ENCODE data around the gene MUS81. TPM values are rescaled to one million over a fixed set of nuclear protein-coding genes. Genes with fewer than 3 reads are reported as not detected.
"Not testable (repeated sequence)": the region's sequence is repeated elsewhere in the genome, so short reads cannot be mapped to it uniquely, and the experiment has no call there.

MUS81 gene
- total RNA-seq, 1 donor from 2014 or later, result 47.6 TPM

DNA sequence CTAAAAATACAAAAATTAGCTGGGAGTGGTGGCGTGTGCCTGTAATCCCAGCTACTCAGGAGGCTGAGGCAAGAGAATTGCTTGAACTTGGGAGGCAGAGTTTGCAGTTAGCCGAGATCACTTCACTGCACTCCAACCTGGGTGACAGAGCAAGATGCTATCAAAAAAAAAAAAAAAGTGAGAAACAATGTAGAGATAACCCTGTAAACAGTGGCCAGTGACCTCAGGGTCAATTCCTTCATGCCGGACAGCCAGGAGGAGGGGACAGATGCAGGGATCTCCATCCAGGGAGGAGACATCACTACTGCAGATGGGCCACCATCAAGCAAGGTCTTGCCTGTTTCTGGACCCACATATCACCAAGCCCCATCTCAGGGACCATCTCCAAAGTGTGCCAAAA is 12.5 kb upstream of the MUS81 start:
- no peak for DNase-seq (ENCODE audit: low read depth)

DNA sequence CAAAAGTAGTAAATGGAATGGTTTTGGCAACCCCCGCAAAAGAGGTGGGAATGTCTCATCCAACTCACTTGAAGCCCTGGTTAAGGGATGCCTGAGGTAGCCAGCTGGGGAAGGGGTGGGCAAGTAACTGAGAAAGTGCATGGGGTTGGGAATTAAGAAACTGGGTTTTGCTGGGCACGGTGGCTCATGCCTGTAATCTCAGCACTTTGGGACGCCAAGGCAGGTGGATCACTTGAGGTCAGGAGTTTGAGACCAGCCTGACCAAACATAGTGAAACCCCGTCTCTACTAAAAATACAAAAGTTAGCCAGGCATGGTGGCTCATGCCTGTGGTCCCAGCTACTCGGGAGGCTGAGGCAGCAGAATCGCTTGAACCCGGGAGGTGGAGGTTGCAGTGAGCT is 11.5 kb upstream of the MUS81 start:
- DNase-seq (ENCODE audit: low read depth), result not testable (repeated sequence)

DNA sequence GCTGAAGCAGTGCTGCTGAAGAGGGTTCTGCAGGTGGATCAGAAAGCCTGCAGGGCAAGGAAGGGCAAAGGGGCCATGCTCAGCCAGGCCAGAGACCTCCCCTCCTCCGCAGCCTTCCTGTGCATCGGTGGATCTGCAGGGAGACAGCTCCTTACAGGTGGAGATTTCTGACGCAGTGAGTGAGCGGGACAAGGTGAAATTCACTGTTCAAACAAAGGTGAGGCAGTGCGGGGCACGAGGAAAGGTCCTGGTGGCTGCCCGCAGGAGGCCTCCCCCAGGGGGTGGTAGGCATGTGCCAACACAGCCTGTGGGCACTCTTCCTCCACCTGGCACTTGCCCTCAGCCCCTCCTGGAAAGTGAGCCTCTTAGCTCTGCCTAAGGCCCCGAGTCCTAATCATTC is 10.9 kb upstream of the MUS81 start:
- DNase-seq (ENCODE audit: low read depth), result no peak

DNA sequence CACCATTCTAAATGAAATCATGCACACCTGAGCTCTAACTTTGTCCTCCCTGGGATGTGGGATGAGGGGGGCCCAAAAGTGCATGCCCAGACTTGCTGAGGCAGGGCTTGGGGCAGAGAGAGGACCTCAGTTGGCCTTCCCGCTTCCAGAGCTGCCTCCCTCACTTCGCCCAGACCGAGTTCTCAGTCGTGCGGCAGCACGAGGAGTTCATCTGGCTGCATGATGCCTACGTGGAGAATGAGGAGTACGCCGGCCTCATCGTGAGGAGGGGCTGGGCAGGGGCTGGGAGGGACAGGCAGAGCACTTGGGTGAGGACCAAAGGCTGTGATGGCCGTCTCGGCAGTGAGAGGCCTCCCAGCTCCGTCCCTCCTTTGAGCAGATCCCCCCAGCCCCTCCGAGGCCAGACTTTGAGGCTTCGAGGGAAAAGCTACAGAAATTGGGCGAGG is 10.4 kb upstream of the MUS81 start:
- DNase-seq (ENCODE audit: low read depth), result no peak

DNA sequence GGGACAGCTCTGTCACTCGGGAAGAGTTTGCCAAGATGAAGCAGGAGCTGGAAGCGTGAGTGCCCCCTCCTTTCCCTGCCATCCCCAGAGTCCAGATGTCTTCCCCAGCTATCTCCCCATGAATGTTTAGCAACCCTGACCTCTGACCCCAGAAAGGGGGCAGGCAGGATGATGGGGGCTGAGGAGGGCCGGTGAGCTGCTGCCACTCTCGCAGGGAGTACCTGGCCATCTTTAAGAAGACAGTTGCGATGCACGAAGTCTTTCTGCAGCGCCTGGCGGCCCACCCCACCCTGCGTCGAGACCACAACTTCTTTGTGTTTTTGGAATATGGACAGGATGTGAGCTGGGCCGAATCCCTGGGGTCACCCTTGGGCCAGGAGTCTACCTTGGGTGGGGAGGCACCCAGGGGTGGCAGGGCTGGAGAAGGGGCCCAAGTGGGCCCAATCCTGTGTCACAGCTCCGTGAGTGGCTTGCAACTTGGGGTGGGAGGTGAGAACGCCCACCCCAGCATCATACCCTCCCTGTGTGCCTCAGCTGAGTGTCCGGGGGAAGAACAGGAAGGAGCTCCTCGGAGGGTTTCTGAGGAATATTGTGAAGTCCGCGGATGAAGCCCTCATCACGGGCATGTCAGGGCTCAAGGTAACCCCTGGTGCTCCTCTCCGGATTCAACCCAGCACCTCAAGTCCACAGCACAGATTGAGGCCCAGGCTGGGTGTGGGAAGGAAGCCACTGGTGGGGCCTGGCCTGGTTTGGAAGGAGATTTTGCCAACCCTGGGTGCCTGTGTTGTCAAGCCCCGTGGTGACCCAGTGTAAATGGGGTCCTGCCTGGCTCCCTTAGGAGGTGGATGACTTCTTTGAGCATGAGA is 9.8 kb upstream of the MUS81 start:
- no peak for DNase-seq (ENCODE audit: low read depth)

DNA sequence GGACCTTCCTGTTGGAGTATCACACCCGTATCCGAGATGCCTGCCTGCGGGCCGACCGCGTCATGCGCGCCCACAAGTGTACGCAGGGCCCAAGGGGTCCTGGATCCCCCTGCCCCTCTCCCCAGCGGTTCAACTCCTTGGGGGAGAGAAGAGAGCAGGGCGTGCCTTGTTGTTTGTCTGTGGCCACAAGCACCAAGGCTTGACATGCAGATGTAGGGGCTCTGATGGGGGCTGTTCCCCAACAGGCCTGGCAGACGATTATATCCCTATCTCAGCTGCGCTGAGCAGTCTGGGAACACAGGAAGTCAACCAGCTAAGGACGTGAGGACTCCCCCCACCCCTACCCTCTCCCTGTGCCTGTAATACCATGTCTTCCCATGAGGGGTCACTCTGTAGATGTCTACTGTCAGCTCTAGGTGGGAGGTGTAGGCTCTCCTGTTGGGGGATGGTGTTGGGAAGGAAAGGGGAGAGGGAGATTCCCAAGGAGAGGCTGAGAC is 9.1 kb upstream of the MUS81 start:
- DNase-seq (ENCODE audit: low read depth), result no peak

DNA sequence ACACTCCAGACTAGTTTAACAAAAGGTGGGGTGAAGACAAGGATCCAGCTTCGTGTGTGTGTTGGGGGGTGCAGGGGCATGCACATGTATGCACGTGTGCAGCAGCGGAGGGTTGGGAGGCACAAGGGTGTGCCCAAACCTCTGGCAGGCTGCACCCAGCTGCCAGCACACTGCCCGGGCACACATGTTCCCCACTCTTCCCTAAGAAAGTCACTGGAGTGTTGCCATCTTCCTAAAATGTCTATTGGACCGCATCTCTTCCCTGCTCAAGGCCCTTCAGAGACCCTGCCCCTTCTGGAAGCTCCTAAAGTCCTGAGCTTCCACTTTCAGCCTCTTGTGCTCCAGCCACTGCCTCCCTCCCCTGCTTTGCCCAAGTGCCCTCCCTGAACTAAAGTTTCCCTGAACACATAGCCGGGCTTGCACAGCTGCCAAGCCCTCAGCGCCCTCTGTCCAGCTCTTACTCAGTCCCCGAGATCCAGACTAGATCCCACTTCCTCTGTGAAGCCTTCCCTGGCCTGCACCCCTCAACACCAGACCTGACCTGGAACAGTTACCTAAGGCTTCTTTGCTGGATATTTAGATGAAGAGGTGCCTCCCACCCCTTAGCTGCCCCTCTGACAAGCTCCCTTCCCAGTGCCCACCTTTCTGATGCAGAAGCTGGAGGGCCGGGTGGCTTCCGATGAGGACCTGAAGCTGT is 8.3 kb upstream of the MUS81 start:
- DNase-seq (ENCODE audit: low read depth), result no peak

DNA sequence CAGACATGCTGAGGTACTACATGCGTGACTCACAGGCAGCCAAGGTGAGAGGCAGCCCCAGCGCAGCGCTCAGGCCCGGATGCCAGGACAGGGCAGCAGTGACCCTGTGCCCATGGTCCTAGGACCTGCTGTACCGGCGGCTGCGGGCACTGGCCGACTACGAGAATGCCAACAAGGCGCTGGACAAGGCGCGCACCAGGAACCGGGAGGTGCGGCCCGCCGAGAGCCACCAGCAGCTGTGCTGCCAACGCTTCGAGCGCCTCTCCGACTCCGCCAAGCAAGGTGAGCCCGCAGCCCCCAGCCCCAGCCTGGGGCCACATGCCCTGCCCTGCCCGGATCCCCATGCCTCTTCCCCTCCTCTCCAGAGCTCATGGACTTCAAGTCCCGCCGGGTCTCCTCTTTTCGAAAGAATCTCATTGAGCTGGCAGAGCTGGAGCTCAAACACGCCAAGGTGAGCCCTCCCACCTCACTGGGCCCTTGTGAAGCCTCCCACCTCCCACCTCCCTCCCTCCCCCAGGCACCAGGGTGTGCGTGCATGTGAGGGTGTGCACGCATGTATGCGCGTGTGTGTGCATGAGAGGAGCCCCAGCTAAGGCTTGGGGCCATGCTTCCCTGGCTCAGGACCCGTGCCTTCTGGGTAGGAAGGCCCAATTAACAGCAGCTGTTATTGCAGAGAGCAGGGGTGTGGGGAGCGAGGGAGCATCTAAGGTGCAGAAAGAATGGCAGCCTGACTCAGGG is 7.6 kb upstream of the MUS81 start:
- DNase-seq (ENCODE audit: low read depth), result no peak

DNA sequence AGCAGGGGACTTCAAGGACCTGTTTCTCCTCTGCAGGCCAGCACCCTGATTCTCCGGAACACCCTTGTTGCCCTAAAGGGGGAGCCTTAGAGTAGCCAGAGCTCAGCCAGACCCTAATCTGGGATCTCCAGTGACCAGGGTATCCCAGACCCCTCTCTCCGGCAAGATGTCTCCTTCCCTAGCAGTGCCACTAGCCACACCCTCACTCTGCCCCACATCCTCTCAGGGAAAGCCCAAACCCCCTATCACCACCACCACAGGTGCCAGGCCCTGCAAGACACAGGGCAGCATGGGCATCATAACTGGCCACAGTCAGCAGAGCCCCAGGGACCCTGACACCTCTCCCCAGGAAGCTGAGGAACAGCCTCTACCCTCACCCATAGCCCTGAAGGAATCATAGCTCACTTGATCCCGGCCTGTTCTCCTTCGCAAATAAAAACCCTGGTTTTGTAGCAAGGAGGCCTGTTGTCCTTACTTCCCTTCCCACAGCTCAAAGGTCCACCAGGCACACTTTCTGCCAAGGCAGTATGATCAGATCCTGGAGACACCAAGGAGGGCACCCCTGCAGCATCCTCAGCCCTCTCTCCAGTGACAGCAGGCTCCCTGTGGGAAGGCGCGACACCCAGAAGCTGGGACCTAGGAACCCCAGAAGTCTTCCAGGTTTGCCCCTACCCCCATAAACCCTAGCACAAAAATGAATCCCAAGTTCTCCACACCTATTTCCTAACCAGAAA is 6.8 kb upstream of the MUS81 start:
- DNase-seq (ENCODE audit: low read depth), result no peak

- no peak for DNase-seq (ENCODE audit: low read depth)
Observed at GRCh38 chr11:65854161-65854592, 6.1 kb upstream of the MUS81 start.

- DNase-seq (ENCODE audit: low read depth), result no peak
Observed at GRCh38 chr11:65854852-65855837, 5.1 kb upstream of the MUS81 start.

- DNase-seq (ENCODE audit: low read depth), result no peak
Observed at GRCh38 chr11:65855927-65856363, 4.3 kb upstream of the MUS81 start.

DNA sequence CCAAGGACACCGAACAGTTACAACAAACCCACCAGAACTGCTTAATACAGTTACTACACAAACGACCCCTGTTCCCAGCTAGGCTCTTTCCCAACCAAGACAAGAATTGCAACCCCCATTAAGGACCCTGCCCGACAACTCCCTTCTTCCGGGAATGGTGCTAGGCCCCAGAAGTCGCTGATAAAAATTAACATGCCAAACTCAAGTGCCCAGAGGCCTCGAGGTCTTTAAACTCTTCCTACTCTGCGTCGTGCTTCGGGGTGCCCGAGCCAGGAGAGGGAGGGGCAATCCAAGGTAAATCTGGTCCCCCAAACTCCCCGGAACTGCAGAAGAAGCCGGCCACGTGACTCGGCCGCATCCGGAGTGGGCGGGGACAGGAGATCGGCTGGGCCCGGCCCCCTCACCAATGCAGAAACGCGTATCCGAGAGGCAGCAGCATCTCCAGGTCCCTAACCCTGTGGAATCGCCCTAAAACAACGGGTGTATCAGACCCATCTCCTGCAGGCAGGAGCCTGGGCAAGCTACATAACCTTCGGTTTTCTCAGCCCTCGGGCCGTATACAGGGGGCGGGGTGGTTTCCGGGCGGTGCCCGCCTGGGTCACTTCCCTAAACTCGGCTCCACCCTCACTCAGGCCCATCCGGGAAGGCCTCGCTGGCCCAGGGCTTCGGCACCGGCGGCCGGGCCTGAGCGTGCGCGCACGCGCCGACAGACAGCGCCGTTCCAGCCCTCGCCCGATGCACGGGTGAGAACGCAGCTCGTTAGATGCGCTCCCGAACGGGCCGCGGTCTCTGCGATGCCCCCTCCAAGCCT is 3.3 kb upstream of the MUS81 start:
- peak; percentile 73 for DNase-seq (ENCODE audit: low read depth)

- peak; percentile 44 for DNase-seq (ENCODE audit: low read depth)
Observed at GRCh38 chr11:65857500-65857852, 2.8 kb upstream of the MUS81 start.

DNA sequence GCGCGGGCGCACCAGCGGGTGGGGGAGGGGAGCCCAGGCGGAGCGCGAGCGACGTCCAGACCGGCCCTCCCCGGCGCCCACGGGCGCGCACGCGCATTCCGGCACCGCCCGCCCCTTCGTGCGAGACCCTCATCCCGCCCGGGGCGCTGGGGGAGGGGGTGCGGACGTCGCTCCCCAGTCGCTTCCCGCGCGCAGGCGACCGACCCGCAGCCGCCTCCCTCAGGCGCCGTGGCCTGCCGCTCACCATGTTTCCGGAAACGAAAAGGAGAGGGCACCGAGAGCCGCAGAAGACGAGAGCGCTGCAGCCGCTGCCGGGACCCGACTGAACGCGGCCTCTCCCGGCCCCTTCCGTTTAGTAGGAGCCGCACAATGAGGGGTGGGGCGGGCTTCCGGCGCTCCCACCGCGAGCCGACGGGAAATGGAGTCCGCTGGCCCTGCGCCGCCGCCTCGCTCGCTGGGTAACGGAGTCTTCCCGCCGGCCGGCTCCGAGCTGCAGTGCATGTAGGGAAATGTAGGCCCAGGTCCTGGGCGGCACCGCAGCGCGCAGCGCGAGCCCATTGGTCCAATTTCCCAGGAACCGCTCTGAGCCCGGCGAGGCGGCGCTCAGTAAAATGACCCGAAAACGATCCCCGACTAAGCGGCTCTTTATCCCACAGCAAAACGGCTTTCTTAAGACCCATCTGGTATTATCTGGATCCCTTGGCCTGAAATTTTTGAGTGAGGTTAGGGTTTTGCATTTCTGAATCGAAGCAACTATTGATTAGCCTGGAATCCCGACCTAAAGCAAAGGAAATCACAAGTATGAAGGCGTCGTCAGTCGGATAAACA is 2.2 kb upstream of the MUS81 start, which contains the start of gene CFL1:
Gene CFL1, minus strand, starts transcription at position 328 of the 828 bp plus-strand sequence. Its CDS starts 81 bp downstream, at position 247.
- DNase-seq (ENCODE audit: low read depth), result peak; percentile 98

GRCh38 chr11:65858681-65859087 is 1.5 kb upstream of the MUS81 start:
- DNase-seq (ENCODE audit: low read depth), result no peak

DNA sequence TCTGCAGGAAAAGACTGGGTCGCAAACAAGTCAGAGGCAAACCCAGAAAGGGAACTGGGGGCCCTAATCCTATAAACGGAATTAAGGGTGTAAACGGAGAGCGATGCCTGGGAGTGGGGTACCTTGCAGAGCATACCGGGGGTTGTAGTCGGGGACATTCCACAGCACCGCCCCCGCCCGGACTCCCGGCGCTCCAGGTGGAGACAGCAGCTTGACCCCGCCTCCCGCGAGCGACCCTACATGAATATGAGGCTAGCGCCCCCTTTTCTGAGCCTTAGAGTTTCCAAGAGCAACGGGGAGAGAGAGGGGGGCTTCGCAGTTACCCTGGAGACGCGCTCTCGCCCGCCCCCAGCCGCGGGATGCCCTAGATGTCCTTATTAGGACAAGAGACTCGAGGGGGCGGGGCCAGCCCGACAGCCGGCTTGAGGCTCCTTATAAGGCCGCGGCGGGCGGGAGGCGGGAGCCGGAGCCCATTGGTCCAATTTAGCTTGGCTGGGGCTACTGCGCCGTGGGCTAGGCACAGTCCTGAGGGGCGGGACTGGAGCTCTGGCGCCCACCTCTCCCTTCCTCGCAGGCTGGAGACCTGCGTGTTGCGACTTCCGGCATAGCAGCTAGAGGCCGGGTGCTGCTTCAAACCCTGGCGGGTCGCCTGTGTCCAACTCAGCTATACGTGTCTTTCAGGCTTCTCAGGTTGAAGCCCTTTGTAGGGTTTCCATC is 980 bp upstream of the MUS81 start:
- peak; percentile 99 for DNase-seq (ENCODE audit: low read depth)
